BJ (cell line): ENCODE measurements around the gene EPB41L4A. TPM values are rescaled to one million over a fixed set of nuclear protein-coding genes. Genes with fewer than 3 reads are reported as not detected.

Experiments
- CTCF ChIA-PET: fragments of 350-600 bp; formaldehyde crosslinking; extraction: SDS; loops from one replicate; lab custom pipeline; 2021; ENCODE audit warnings: antibody characterized with exemption, inconsistent platforms; lab: Yijun Ruan, JAX
- POLR2A ChIA-PET: fragments of 300-600 bp; sonication (Branson Sonifier 250); formaldehyde crosslinking; extraction: SDS; loops from one replicate; lab custom pipeline; 2021; ENCODE audit warnings: antibody characterized with exemption; lab: Charles Lee
- DNase-seq: peaks from one replicate; pipeline ENCODE4 v3.0.0-alpha.2; 2011; ENCODE audit warnings: low read depth
- H3K27me3 ChIP-seq: 2 replicates; pipeline ENCODE4 v1.6.0; 2011; ENCODE audit warnings: low read length; ENCODE audit not compliant: control insufficient read depth, insufficient read depth
- H3K36me3 ChIP-seq: 2 replicates; pipeline ENCODE4 v1.5.1; 2011; ENCODE audit warnings: low read length; ENCODE audit not compliant: control insufficient read depth, insufficient read depth
- H3K4me3 ChIP-seq: 2 replicates; pipeline ENCODE4 v1.5.1; 2011; ENCODE audit warnings: low read depth, mild to moderate bottlenecking, control low read depth, low read length
- polyA plus RNA-seq: library from polyadenylated mRNA; depleted of rRNA; stranded (reverse); fragments of >200 nt; gene quantifications from 2 replicates; pipeline ENCODE4 v1.2.3, GENCODE V29; 2011
- TF ChIP-seq, protein P1 (sequence below): IDR thresholded peaks from 2 replicates; pipeline ENCODE4 v1.5.1; 2011; ENCODE audit warnings: low read depth, mild to moderate bottlenecking, control low read depth, inconsistent platforms, low read length, moderate library complexity; ENCODE audit not compliant: insufficient read depth

The EPB41L4A gene
- polyA plus RNA-seq, 1 experiment: 0.04 TPM

DNA sequence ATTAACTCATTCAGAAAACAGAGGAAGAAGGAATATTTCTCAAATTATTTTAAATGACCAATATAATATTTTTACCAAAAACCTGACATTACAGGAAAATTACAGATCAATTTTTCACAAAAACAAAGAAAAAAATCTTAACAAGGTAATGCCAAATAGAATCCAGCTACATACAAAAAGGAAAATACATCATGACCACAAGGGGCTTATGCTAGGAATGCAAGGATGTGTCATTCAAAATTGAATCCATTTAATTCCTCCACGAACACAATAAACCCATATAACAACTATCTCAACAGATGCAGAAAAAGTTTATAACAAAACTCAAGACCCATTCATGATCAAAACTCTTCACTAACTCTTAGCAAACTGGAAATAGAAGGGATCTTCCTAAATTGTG, 239.8 kb downstream of the EPB41L4A start:
- Histone ChIP-seq H3K36me3 (no peaks in the 10 kb centered on the region), H3K4me3 (no peak overlapping the region), H3K27me3 (no peaks in the 10 kb centered on the region)
- no peak for DNase-seq
- ChIA-PET POLR2A (no interaction called here), CTCF (interaction anchor here (0.8 to 1.2 kb wide), 2 partner anchors 1020 to 1022 kb away, joined by 3 read pairs; no protein-coding TSS in a partner anchor)
- TF ChIP-seq, protein P1, sequence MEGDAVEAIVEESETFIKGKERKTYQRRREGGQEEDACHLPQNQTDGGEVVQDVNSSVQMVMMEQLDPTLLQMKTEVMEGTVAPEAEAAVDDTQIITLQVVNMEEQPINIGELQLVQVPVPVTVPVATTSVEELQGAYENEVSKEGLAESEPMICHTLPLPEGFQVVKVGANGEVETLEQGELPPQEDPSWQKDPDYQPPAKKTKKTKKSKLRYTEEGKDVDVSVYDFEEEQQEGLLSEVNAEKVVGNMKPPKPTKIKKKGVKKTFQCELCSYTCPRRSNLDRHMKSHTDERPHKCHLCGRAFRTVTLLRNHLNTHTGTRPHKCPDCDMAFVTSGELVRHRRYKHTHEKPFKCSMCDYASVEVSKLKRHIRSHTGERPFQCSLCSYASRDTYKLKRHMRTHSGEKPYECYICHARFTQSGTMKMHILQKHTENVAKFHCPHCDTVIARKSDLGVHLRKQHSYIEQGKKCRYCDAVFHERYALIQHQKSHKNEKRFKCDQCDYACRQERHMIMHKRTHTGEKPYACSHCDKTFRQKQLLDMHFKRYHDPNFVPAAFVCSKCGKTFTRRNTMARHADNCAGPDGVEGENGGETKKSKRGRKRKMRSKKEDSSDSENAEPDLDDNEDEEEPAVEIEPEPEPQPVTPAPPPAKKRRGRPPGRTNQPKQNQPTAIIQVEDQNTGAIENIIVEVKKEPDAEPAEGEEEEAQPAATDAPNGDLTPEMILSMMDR: no peak

DNA sequence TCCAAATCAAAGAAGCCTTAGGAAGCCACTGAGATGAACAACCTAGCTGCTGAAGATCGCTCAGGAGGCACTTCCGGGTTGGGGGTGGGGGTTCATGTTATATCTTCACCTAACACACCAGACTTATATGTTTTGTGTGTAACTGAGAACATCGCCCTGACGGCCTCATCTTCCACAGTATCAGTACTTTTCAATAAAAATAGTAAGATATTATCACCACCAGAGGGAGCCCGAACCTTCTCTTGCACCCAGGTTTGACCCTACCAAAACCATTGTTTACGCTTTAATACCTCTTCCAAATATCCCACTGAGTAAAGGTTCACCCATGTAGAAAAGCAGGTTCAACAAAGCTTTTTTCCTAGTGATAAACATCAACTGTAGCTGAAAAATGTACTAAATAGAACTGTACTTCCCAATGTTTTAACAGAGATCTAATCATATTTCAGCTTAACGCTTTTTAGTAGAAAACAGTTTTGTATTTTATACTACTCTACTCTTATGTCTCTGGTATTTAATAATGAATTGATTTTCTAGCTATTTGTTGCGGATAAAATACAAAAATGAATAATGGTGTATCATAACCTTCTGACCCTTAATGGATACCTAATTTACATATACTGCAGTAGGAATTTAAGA, 244.0 kb downstream of the EPB41L4A start:
- Histone ChIP-seq H3K4me3 (no peak overlapping the region), H3K36me3 (no peaks in the 10 kb centered on the region), H3K27me3 (no peaks in the 10 kb centered on the region)
- no peak for DNase-seq
- TF ChIP-seq, protein P1: peak; percentile 66
- CTCF ChIA-PET: interaction anchor here (0.5 to 5.4 kb wide), 18 partner anchors 8 to 1430 kb away, joined by 3 to 58 read pairs (median 4); partner anchors contain the start of gene EPB41L4A
- POLR2A ChIA-PET: no interaction called here

- Histone ChIP-seq H3K4me3 (no peak overlapping the region), H3K36me3 (peaks cover 4% of the 10 kb centered on the region), H3K27me3 (no peaks in the 10 kb centered on the region)
- TF ChIP-seq, protein P1: no peak
- ChIA-PET CTCF (interaction anchor here (0.6 to 7.5 kb wide), 4 partner anchors 9 to 1010 kb away, joined by 3 to 58 read pairs (median 4); no protein-coding TSS in a partner anchor), POLR2A (no interaction called here)
- DNase-seq: no peak
Measured at GRCh38 chr5:112165897-112166737, 253.0 kb downstream of the EPB41L4A start.

- TF ChIP-seq, protein P1: no peak
- Histone ChIP-seq H3K27me3 (no peaks in the 10 kb centered on the region), H3K4me3 (no peak overlapping the region), H3K36me3 (peaks cover 4% of the 10 kb centered on the region)
- POLR2A ChIA-PET: no interaction called here
- no peak for DNase-seq
- CTCF ChIA-PET: interaction anchor here (0.6 to 7.5 kb wide), 2 partner anchors 10 to 538 kb away, joined by 3 to 58 read pairs; no protein-coding TSS in a partner anchor
Measured at GRCh38 chr5:112165399-112165798, 253.7 kb downstream of the EPB41L4A start.

DNA sequence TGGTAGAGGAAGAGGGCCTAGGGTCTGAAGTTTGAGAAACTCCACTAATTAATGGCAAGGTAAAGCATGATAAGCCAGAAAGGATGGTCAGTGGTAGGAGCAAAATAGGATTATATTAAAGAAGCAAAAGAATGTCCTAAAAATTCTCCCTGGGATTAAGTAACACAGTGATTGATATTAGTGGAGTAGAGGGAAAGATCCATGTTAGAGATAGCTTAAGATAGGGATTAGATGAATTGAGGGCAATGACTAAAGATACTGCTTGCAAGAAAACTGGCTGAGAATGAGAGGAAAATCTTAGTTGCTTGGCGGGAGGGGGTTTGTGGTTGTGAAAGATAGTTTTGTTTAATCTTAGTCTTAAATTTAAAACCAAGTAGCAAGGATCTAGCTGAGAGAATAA, 255.6 kb downstream of the EPB41L4A start:
- Histone ChIP-seq H3K27me3 (no peaks in the 10 kb centered on the region), H3K4me3 (no peak overlapping the region), H3K36me3 (peaks cover 4% of the 10 kb centered on the region)
- CTCF ChIA-PET: interaction anchor here (7.5 kb wide), 1 partner anchor 12 kb away, joined by 58 read pairs; no protein-coding TSS in a partner anchor
- POLR2A ChIA-PET: no interaction called here
- TF ChIP-seq, protein P1: no peak
- no peak for DNase-seq
